ENCODE data around the gene EHBP1.

EHBP1 gene

DNA sequence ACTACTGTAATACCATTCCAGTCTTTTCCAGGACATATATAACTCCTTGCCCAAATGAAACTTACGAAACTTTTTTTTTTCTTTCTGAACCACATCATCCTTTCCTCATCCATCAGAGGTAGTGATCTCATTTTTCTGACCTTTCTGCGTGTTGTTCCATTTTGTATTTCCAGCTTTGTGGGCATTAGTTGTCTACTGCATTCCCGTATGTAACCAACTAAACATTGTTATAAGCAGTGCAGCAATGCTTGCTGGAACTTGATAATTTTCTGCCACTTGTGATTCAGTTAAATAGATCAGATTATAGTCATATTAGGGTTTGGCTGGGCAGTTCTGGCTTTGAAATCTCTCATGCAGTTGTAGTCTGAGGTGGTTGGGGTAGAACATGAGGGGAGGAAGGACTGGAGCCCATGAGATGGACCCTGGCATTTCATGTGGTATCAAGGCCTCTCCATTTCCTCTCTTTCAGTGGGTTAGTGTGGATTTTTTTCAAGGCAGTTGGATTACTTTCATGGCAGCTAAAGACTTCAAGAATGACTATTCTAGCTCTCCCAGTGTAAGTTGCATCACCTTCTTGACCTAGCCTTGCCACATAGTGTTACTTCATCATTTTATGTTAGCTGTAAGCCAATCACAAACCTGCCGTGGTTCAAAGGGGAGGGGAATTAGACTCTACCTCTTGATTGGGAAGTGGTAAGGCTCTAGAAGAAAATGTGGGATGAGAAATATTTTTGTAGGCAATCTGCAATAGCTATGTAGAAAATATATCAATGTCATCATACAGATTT is 80.5 kb downstream of the EHBP1 start:
- peak; percentile 25 for DNase-seq

DNA sequence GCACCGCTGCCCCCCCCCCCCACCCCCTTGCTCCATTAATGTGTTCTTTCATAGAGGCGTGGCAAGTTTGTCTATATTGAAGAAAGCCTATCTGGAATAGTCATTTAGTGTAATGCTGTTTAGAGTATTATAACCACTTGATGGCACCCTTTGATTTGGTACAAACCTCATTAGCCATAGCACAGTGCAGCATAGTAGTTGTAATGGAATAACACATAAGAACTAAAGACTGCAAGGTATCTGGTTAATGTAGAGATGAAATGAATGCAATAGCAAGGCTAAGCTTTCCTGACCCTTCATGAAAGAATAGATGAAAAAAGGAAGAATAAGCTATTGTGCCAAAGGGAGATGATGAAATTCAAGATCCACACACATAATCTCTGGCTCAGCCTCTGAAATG is 81.9 kb downstream of the EHBP1 start:
- peak; percentile 81 for DNase-seq

DNA sequence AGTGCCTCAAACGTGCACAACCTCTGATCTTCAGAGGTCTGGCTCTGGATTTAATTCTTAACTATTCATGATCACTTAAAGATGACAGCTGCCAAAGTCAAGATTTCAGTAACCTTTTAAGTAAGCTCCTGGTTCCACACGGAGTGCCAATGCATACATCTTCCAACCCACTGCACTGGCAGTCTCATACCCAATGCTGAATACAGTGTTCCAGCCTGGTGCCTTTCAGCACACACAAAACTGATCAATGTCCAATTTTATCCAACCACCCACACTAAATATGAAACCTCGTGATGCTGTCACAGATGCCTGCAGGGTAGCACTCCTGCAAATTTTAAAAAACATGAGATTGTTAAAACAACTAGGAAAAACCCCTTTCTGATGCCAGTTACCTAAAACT is 84.0 kb downstream of the EHBP1 start:
- no peak for DNase-seq

DNA sequence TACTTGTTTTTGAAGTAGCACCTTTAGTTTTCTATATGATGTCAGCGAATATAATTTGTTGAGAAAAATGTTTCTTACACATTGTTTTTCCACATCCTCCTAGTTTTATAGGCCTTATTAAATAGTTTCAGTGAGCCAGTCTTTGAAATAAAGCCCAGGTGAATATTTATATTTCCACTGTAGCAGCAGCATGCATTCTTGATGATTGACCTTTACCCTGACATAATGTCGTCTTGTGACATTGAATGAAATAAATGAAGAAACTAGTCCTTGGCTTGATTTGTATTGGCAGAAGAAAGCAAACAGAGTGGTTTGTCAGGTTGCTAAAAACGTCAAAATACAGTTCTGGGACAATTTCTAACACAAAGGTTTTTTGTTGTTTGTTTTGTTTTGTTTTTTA is 84.4 kb downstream of the EHBP1 start:
- DNase-seq = no peak

DNA sequence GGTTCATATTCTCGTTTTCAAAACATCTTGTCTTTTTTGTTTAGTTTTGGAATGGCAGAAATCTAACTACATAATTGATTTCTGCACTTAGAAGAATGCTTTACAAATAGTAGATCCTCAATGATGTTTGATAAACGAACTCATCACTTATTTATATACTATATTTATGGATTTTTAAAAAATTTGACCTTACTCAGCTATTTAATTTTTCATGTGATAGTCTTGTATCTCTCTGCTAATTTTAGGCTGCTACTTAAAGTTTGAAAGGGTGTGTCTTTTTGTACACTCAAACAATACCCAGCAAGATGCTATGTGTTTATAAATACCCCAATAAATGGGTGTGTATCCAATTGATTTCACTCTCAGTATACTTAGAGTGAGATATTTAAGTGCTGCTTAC is 86.9 kb downstream of the EHBP1 start:
- no peak for DNase-seq

DNA sequence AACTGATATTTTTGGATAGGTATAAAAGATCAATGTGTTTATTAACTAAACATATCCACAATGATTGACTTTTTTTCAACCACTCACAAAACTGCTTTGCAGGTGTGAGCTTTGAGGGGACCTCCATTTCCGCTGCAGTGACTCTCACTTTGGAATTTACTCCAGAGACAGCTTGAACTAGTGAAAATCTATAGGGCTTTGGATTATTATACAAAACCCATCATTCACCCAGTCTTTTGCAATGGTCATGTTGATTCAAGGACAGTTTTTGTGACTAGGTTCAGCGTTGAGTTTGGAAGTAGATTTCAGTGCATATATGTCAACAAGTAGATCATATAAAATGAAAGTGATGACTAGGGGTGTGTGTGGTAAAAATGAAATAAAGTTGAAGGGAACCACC is 87.7 kb downstream of the EHBP1 start:
- DNase-seq = no peak

DNA sequence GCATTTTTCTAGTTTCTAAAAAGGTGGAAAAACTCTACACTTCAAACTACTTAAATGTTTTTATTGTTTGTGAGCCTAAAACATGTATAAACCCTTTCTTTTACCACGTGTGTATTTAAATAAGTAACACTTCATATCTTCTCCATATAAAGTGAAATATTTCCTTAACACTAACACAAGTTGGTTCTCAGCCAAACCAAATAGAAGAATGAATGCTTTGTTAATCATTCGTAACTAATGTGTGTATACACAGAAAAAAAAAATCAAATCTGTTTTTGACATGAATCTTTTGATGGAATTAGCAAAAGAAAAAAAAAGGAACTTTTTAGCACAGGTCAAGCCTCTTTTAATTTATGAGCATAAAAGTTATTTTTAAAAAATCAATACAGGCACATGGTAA is 89.3 kb downstream of the EHBP1 start:
- DNase-seq = no peak

DNA sequence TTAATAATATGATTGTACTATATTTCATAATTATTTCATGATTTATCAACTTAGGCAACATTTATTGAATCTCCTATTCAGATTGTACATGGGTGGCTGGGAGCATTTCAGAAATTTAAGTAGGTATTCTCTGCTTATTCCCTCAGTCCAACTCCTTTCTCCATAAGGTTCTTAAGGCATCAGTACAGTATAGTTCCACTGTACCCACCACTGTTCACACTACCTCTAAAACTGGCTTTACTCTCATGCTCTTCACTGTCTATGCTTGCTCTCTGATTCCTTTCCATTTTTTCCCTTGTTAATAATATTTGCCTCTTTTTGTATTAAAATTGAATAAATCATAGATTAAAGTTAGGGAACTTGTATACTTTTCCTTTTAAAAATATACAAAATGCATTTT is 89.8 kb downstream of the EHBP1 start:
- DNase-seq = no peak

DNA sequence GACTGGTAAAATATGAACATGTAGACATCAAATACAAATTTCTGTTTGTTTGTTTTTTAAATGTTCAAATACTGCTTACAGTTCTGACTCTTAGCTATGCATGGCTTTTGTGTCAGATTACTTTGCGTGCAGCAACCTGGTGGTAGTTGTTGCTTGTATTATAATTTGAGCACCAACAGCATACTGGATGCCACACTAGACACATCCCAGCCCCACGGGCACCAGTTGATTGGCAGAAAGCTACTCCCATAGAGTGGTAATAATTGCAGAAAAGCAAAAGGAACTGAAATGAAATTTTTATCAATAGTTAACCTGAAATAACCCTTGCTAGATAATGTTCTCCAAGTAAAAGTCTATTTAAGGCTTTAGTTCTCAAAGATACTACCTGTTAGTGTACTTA is 91.6 kb downstream of the EHBP1 start:
- no peak for DNase-seq

DNA sequence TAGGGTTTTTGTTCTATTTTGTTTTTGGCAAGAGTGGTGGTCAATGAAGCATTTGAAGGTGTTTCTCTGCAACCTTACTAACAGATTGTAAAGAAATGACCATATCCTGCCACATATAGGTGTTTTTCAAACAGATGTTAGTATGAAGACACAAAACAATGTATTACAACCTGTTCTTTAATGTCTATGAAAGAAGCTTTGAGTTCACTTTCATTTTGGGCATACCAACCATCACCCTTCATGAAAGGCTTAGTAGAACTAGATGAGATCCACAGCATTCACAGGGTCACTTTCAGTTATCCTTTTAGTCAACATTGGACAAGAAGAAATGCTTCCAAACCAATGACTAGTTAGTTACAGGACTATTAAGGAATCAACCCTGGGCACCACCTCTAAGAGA is 95.1 kb downstream of the EHBP1 start:
- no peak for DNase-seq

DNA sequence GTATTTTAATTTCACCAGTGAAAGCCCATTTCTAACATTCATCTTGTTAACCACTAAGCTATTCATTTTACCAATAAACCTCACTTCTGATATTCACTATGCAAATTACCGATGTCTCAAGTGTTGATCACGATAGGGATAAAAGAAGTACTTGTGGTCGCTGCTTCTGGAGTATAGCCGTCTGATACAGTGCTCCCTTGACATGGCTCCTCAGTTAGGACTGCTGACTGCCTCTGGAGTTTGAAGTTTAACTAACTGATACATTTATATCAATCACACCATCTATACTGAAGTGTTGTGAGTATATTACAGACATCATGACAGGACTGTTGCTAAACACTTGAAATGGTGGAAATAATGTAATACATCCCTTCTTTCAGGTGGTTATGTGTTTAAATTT is 95.6 kb downstream of the EHBP1 start:
- no peak for DNase-seq

DNA sequence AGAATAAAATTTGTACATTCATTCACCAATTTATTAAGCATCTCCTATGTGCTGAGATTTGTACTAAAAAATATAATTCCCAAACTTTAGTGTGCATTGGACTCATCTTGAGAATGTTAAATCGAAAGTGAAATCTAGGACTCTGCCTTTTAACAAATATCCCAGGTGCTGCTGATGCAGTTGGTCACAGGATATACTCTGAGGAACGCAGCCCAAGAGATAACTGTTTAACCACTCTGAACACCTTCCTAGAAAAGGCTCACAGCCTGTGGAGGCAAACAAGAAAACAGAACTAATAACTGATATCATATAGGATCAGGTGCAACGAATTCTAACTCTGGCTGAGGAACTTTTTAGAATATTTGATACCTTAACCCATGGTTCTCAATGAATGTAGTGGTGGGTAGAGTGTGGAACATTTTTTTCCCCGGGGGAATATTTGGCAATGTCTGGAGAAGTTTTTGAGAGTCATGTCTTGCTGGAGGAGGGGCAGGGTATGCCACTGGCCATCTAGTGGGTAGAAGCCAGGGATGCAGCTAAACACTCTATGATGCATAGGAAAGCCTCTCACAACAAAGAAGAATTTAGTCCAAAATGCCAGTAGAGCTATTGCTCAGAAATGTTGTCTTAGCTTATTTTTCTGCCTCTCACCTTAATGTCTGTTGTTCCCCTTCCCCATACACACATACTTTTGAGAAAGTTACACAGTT is 96.5 kb downstream of the EHBP1 start:
- peak; percentile 14 for DNase-seq

DNA sequence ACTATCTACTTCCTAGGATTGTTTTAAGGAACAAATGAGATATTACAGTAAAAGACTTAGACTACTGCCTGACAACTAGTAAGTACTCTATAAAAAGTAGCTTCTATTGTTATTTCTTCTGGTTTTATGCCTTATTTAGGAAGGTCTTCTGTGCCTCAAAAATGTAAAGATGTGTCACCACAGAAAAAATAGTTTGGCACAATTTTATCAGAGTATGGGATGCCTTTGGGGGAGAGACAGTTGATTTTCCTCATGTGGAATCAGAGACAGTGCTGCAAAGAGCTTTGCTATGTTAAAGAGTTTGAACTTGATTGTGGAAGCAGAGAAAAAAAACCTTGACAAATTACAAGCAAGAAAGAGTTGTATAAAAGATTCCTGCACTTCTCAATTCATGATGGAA is 98.4 kb downstream of the EHBP1 start:
- DNase-seq = no peak

DNA sequence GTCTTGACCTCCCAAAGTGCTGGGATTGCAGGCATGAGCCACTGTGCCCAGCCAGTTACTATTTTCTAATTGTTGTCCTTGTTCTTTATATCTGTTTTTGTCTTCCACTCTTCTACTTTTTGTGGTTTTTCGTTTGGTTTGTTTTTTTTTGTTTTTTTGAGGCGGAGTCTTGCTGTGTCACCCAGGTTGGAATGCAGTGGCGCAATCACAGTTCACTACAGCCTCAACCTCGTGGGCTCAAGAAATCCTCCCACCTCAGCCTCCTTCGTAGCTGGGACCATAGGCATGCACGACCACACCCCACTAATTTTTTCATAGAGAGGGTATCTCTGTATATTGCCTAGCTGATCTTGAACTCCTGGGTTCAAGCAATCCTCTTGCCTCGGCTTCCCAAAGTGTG is 100.7 kb downstream of the EHBP1 start:
- DNase-seq = no peak

DNA sequence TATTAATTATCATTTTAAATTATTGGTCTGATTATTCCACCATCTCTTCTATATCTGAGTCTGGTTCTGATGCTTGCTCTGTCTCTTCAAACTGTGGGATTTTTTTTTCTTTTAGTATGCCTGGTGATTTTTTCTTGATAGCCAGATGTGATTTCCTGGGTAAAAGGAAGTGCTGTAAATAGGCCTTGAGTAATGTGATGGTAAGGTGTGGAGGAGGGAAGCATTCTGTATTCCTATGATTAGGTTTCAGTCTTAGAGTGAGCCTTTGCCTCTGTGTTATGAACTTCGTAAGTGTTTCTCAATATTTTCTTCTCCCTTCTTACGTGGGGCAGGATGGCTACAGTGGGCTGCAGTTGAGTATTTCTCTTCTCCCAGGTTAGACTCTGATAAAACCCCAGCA is 103.0 kb downstream of the EHBP1 start:
- no peak for DNase-seq

DNA sequence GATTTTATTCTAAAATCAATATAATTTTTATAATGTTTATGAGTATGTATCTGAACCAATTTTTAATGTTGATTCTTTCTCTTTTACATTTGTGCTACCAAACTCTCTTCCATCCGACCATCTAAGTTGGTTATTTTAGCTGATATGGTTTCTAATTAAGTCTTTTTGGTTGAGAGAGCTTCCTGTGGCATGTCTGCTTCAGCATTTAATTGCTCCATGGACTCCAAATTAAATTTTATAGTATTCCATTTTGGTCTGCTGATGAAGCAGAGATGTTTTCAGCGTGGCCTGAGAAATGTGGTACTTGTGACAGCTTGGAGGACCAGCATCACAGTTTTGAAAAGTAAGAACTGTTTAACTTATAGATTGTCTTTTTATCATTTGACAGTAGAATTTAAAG is 105.6 kb downstream of the EHBP1 start:
- DNase-seq = no peak

DNA sequence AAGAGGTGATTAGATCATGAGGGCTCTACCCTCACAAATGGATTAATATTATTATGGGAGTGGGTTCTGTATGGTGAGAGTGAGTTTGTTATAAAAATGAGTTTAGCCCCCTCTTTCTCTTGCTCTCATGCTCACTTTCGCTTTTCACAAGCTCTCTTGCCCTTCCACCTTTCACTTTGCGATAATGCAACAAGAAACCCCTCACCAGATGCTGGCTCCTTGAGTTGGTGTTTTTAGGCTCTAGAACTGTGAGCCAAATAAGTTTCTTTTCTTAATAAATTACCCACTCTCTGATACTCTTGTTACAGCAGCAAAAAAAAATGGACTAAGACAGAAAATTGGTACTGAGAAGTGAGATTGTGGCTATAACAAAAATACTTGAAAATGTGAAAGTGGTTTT is 106.5 kb downstream of the EHBP1 start:
- no peak for DNase-seq

DNA sequence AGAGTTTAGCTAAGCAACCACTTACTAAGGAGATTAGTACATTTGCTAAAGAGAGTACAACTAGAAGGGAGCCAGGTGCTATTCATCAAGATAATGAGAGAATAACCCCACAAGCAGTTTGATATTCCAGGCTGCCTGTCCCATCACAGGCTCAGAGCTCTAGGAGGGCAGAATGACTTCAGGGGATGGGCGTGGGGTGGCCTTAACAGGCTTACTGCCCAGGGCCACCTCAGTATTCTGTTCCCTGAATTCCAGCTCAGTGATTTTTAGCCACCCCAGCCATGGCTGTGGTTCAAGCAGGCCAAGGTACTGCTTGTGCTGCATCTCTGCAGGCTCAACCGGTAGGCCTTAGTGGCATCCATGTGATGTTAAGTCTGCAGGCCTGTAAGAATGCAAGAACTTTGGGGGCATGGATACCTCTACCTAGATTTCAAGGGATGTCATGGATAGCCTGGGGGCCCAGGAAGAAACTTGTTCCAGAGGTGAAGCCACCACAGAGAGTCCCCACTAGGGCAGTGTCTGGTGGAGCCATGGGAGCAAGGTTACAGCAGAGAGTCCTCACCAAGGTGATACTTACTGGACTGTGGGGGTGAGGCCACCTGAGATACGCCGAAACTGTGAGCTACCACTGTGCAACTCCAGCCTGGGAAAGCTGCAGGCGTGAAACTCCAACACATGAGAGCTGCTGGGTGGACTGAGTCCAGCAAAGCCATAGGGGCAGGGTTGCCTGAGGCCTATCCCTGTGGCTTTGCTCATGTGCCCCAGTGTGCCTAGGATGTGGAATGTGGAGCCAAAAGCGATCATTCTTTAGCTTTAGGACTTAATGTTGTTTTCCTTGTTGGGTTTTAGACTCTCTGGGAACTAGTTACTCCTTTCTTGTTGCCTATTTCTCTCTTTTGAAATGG is 107.7 kb downstream of the EHBP1 start:
- DNase-seq = no peak

DNA sequence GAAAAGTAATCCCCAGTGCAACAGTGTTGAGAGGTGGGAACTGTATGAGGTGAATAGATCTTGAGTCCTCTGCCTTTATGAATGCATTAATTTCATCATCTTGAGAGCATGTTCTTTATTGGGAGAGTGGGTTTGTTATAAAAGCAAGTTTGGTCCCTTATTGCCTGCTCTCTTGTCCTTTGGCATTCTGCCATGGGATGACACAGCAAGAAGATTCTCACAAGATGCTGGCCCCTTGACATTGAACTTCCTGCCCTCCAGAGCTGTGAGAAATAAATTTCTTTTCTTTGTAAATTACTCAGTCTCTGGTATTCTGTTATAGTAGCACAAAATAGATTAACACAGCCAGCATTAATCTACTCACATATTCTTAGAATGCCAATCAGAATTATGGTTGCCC is 108.6 kb downstream of the EHBP1 start:
- DNase-seq = peak; percentile 65

DNA sequence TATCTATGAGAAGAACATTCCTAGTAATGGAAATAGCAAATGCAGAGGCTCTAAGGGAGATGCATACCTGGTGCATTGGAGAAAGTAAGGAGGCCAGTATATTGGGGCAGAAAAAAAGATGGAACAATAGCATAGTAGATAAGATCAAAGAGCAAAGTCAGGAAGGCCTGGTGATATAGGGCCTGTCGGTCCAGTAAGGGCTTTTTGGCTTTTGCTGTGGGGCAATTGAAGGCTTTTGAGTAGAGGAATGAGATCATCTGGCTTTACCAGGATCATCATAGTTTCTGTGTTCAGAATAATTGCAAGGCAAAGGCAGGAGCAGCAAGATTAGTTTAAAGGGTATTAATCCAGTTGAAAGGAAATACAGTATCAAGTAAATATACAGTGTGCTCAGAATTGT is 111.8 kb downstream of the EHBP1 start:
- DNase-seq = no peak

DNA sequence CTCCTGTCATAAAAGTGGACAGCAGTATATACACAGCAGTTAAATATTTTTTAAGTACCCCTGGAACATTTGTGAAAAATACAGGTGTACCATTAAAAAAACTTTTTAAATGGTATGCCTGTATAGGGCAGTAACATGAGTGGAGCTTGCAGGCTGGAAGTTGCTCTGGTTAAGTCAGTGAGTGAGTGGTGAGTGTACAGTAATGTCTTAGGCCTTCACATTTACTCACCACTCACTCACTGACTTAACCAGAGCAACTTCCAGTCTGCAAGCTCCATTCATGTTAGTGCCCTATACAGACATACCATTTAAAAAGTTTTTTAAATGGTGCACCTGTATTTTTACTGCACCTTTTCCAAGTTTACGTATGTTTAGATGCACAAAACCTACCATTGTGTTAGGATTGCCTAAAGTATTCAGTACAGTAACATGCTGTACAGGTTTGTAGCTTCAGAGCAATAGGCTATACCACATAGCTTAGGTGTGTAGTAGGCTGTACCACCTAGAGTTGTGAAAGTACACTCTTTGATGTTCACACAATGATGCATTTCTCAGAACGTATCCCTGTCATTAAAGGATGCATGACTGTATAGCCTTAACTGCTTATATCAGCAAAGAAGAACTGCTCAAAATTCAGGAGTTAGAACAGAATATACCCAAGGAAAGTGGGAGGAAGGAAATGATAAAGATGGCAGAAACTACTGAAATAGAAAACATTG is 112.6 kb downstream of the EHBP1 start:
- DNase-seq = no peak

DNA sequence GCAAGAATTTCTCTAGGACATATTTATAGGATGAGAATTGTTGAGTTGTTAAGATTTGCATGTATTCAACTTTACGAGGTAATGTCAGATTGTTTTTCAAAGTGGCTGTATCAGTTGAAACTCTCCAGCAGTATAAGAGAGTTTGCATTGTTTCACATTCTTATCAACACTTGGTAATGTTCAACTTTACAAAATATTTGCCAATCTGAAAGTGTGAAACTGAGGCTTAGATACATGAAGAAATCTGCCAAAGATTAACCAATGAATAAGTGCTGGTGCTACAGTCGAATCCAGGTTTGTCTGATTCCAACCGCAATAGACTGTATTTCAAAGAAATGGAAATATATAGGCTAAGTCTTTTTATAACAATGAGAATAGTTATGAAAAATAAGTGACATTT is 117.0 kb downstream of the EHBP1 start:
- DNase-seq = no peak

DNA sequence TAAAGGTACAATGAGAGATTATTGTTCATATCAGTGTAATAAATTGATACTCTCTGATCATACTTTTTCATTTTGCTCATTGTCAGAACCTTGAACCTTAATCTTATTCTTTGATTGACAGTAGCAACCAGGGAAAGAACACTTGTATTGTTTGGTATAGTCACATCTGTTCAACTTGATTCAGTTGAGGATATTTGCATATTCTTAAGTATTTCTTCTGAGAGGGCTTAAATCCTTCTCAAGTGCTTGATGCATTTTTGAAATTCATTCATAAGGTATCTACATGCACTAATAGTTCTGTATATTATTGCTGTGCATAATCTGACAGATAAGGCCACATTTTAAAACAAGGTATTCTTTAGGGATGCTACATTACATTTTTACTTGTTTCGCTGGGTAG is 118.9 kb downstream of the EHBP1 start:
- DNase-seq = no peak

Measured in hematopoietic multipotent progenitor cell treated with erythropoietin and hydrocortisone succinate and interleukin-3 and kit ligand, for 6 days (in vitro differentiated cells).